Lower leg skin (tissue), 3 donors: Measurements from ENCODE around the gene ING3.

Experiments used
- CTCF ChIP-seq, 3 donors: fragments of 450-650 bp; IDR thresholded peaks; one replicate each; pipeline ENCODE4 v1.5.1; 2016; ENCODE audit warnings: antibody characterized with exemption in 3 of 3, mild to moderate bottlenecking in 3 of 3, moderate library complexity in 2 of 3
- POLR2A ChIP-seq, 2 donors: fragments of 450-650 bp; IDR thresholded peaks; one replicate each; pipeline ENCODE4 v1.6.1; 2016 to 2017; ENCODE audit warnings: antibody characterized with exemption in 2 of 2, mild to moderate bottlenecking in 1 of 2, moderate library complexity in 1 of 2

- no peak for TF ChIP-seq CTCF (IDR thresholded peaks at IDR 0.05)
- no peak for TF ChIP-seq POLR2A (IDR thresholded peaks at IDR 0.05)
Measured at GRCh38 chr7:120988591-120989256, 38.1 kb downstream of the ING3 start, which contains the start of gene CPED1.
